Testis (tissue), 3 donors: Measurements from ENCODE around the gene GRHL3. TPM values are rescaled to one million over a fixed set of nuclear protein-coding genes. Genes with fewer than 3 reads are reported as not detected.
"Not testable (repeated sequence)": the region's sequence is repeated elsewhere in the genome, so short reads cannot be mapped to it uniquely, and the experiment has no call there.

Source experiments
- DNase-seq: peaks from one replicate; pipeline ENCODE4 v3.0.0-alpha.2; 2019
- H3K27ac ChIP-seq, 2 donors: fragments of 200-600 bp; sonication (generic); one replicate each; pipeline ENCODE4 v1.5.1; 2019
- H3K27me3 ChIP-seq: fragments of 200-600 bp; sonication (generic); one replicate; pipeline ENCODE4 v1.5.1; 2019
- H3K36me3 ChIP-seq: fragments of 200-600 bp; sonication (generic); one replicate; pipeline ENCODE4 v1.5.1; 2017; ENCODE audit warnings: low read depth; ENCODE audit errors: missing control alignments
- H3K4me1 ChIP-seq: fragments of 200-600 bp; sonication (generic); one replicate; pipeline ENCODE4 v1.5.1; 2019
- H3K4me3 ChIP-seq, 2 donors: fragments of 200-600 bp; sonication (generic); one replicate each; pipeline ENCODE4 v1.5.1; 2017 to 2019
- H3K9me3 ChIP-seq: fragments of 200-600 bp; sonication (generic); one replicate; pipeline ENCODE4 v1.5.1; 2017
- POLR2A ChIP-seq: fragments of 450-650 bp; IDR thresholded peaks from one replicate; pipeline ENCODE4 v1.6.1; 2017; ENCODE audit warnings: antibody characterized with exemption, mild to moderate bottlenecking, moderate library complexity
- WGBS, 2 donors: methylation state at CpG; one replicate each; pipeline ENCODE4 v1.1.5; 2018; 5-methylcytosine and 5-hydroxymethylcytosine counted together
- intact Hi-C: fragments of 100-400 bp; cut with DNase I; formaldehyde crosslinking; loops from one replicate; pipeline ENCODE4 v1.15.1; 2023; ENCODE audit warnings: low total_unique reads
- polyA plus RNA-seq: library from polyadenylated mRNA; stranded (reverse); fragments of 350-450 nt; fragmentation: Illumina TruSeq; extraction: RNeasy Lipid Tissue Mini Kit (QIAGEN cat#74804); gene quantifications from one replicate; pipeline ENCODE4 v1.2.3, GENCODE V29; 2014; ENCODE audit warnings: low read depth, low replicate concordance; ENCODE audit not compliant: insufficient read depth
- total RNA-seq, 2 donors: library from RNA; depleted of rRNA; stranded (reverse); fragments of >200 nt; gene quantifications; one replicate each; pipeline ENCODE4 v1.2.3, GENCODE V29; 2016
- TF ChIP-seq, protein P1 (sequence below), 3 experiments: fragments of 450-650 bp in 2 of 3; fragments of 200-600 bp in 1 of 3; sonication (generic) in 1 of 3; IDR thresholded peaks; one replicate each; pipeline ENCODE4 v1.5.1; 2016 to 2019; ENCODE audit warnings: antibody characterized with exemption in 3 of 3, mild to moderate bottlenecking in 2 of 3, moderate library complexity in 1 of 3

GRHL3 gene
- total and polyA plus RNA-seq, 3 donors from 2014 or later = 2.7 to 9.5 (median 3.2) TPM

DNA sequence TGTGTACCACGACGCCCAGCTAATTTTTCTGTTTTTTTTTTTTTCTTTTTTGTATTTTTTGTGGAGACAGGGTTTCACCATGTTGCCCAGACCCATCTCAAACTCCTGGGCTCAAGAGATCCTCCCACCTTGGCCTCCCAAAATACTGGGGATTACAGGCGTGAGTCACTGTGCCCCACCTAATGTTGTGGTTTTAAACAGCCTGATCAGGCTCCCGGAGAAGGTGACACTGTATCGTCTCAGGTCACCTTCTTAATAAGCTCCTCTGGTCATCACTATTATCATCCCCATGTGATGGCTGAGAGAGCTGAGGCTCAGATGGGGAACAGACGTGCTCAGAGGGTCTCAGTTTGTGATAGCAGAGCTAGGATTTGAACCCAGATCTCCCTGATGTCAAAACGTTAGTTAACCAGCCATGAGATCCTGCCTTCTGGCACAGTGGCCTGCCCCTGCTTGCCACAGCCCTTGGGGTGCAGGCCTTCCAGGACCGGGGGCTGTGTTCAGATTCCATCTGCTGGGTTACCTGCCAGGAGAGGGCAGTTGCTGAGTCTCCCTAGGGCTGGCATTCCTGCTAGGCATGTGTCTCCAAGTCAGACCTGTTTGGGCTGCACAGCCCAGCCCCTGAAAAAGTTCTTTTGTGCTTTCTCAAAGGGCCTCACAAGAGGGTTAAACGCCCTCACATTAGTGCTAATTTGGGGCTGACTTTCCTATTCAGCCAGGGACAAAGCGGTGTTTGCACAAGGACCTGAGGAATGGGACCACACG lies 32.7 kb upstream of the GRHL3 start:
- Histone ChIP-seq H3K27me3 (no peaks in the 10 kb centered on the region), H3K9me3 (no peaks in the 10 kb centered on the region), H3K4me3 (no peak overlapping the region), H3K36me3 (no peaks in the 10 kb centered on the region), H3K4me1 (peaks cover 5% of the 10 kb centered on the region), H3K27ac (no peak overlapping the region)
- DNase-seq = no peak
- intact Hi-C loops = no loop called here
- 92% methylated on average over 8 to 11 of the region's 11 CpGs for WGBS, 2 donors
- no peak for TF ChIP-seq POLR2A
- TF ChIP-seq, protein P1, sequence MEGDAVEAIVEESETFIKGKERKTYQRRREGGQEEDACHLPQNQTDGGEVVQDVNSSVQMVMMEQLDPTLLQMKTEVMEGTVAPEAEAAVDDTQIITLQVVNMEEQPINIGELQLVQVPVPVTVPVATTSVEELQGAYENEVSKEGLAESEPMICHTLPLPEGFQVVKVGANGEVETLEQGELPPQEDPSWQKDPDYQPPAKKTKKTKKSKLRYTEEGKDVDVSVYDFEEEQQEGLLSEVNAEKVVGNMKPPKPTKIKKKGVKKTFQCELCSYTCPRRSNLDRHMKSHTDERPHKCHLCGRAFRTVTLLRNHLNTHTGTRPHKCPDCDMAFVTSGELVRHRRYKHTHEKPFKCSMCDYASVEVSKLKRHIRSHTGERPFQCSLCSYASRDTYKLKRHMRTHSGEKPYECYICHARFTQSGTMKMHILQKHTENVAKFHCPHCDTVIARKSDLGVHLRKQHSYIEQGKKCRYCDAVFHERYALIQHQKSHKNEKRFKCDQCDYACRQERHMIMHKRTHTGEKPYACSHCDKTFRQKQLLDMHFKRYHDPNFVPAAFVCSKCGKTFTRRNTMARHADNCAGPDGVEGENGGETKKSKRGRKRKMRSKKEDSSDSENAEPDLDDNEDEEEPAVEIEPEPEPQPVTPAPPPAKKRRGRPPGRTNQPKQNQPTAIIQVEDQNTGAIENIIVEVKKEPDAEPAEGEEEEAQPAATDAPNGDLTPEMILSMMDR (IDR thresholded peaks at IDR 0.05) = no peak

DNA sequence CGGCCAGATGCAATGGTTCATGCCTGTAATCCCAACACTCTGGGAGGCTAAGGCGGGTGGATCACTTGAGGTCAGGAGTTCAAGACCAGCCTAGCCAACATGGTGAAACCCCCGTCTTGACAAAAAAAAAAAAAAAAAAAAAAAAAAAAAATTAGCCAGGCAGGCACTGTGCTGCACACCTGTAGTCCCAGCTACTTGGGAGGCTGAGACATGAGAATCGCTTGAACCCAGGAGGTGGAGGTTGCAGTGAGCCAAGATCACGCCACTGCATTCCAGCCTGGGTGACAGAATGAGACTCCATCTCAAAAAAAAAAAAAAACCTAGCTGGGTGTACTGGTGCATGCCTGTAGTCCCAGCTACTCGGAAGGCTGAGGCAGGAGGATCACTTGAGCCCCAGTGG lies 31.4 kb upstream of the GRHL3 start:
- H3K36me3 ChIP-seq, DNase-seq, H3K4me3 ChIP-seq, H3K4me1 ChIP-seq, intact Hi-C loops, H3K27ac ChIP-seq, H3K9me3 ChIP-seq, H3K27me3 ChIP-seq: not testable (repeated sequence)
- WGBS, 2 donors = 93 to 94% methylated on average over 5 to 6 of the region's 6 CpGs

DNA sequence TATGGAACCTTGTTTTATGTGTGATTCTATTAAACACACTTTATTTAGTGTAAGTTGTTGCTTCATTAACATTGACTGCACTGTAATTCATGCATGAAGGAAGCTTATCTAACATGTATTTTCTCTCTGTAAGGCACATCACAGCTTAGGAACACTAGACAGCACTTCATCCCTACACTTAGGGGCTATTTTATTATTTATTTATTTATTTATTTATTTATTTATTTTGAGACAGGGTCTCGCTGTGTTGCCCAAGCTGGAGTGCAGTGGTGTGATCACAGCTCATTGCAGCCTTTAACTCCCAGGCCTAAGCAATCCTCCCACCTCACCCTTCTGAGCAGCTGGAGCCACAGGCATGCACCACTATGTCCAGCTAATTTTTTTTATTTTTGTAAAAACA lies 30.7 kb upstream of the GRHL3 start:
- H3K4me3 ChIP-seq = no peak overlapping the region
- no peak overlapping the region for H3K27ac ChIP-seq
- TF ChIP-seq, protein P1 (IDR thresholded peaks at IDR 0.05) = no peak
- no peak for TF ChIP-seq POLR2A
- DNase-seq = no peak
- intact Hi-C loops = no loop called here
- H3K36me3 ChIP-seq = no peaks in the 10 kb centered on the region
- 100% methylated on average over 1 of the region's 1 CpG for WGBS, 2 donors
- H3K27me3 ChIP-seq = no peaks in the 10 kb centered on the region
- H3K9me3 ChIP-seq = no peaks in the 10 kb centered on the region
- peaks cover 5% of the 10 kb centered on the region for H3K4me1 ChIP-seq

DNA sequence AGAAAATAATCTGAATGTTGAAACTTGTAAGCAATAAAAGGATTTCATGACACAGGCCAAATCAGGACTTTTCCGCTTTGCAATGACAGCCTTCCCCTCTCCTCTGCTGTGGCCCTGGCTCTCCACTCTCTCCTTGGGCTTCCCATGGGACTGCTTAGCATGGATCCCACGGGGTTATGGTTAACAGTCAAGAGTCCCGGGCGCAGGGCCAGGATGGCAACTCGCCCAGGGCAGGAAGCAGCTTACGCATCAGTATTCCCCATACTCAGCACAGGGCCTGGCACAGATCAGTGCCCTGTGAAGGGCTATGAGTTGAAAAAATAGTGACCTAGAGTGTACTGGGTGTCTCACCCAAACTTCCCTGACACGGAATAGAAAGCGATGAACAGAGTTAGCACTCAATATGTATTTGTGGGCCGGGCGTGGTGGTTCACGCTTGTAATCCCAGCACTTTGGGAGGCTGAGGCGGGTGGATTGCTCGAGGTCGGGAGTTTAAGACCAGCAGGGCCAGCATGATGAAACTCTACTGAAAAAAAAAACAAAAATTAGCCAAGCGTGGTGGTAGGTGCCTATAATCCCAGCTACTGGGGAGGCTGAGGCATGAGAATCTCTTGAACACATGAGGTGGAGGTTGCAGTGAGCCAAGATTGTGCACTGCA lies 29.1 kb upstream of the GRHL3 start:
- H3K27me3 ChIP-seq = no peaks in the 10 kb centered on the region
- no peaks in the 10 kb centered on the region for H3K9me3 ChIP-seq
- TF ChIP-seq POLR2A = no peak
- TF ChIP-seq, protein P1 (IDR thresholded peaks at IDR 0.05) = no peak
- no peak overlapping the region for H3K27ac ChIP-seq
- intact Hi-C loops = no loop called here
- H3K4me1 ChIP-seq = peaks cover 11% of the 10 kb centered on the region
- no peak overlapping the region for H3K4me3 ChIP-seq
- H3K36me3 ChIP-seq = no peaks in the 10 kb centered on the region
- 75 to 77% methylated on average over 13 to 15 of the region's 15 CpGs for WGBS, 2 donors
- peak; percentile 53 for DNase-seq

DNA sequence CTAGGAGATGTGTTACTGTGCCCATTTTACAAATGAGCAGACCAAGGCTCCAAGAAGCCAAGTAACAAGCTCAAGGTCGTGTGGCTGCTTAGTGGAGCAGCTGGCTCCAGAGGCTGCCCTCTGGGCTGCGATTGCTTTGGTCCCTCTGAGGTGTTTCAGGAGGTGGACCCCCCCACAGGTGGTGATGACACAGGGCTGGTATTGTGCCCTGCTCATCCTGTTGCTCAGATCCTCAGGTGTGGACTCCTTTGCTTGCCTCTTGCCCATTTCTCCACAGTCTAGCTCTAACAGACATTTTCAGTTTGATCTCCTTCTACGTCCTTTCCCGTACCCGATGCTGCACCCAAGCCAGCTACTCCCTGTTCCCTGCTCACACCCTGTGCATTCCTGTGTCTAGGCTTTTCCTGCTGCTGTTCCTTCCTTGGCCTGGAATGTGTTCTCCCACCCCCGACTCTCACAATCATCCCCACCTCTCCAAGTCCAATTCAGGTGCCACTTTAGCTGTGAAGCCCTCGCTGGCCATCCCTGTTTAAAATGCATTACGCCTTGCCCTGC lies 28.1 kb upstream of the GRHL3 start:
- WGBS, 2 donors = 81 to 92% methylated on average over 8 of the region's 8 CpGs
- no peaks in the 10 kb centered on the region for H3K27me3 ChIP-seq
- TF ChIP-seq, protein P1 (IDR thresholded peaks at IDR 0.05) = no peak
- no peak for TF ChIP-seq POLR2A

More for the DNA sequence above, 28.1 kb upstream of the GRHL3 start:
- no peak overlapping the region for H3K27ac ChIP-seq
- H3K36me3 ChIP-seq = no peaks in the 10 kb centered on the region
- no peak for DNase-seq
- H3K4me1 ChIP-seq = peaks cover 11% of the 10 kb centered on the region
- no peak overlapping the region for H3K4me3 ChIP-seq
- H3K9me3 ChIP-seq = no peaks in the 10 kb centered on the region
- intact Hi-C loops = no loop called here
